CD4-positive, alpha-beta T cell treated with Interleukin-10 for 1 hour (primary cell): ENCODE measurements around the gene HERC4.
"Not testable (repeated sequence)": the region's sequence is repeated elsewhere in the genome, so short reads cannot be mapped to it uniquely, and the experiment has no call there.

ENCODE experiments used
- DNase-seq: peaks from one replicate; pipeline ENCODE4 v3.0.0-alpha.2; 2020

Gene HERC4

GRCh38 chr10:67955614-67956013 is 119.5 kb downstream of the HERC4 start:
- DNase-seq = no peak

GRCh38 chr10:67943917-67944316 is 131.2 kb downstream of the HERC4 start:
- no peak for DNase-seq

GRCh38 chr10:67936416-67936815 is 138.7 kb downstream of the HERC4 start:
- DNase-seq = no peak

- no peak for DNase-seq
Measured at GRCh38 chr10:67935223-67935622, 139.9 kb downstream of the HERC4 start.

- no peak for DNase-seq
Measured at GRCh38 chr10:67934336-67934735, 140.7 kb downstream of the HERC4 start.

GRCh38 chr10:67933199-67933598 is 141.9 kb downstream of the HERC4 start:
- no peak for DNase-seq

- no peak for DNase-seq
Measured at GRCh38 chr10:67926951-67927350, 148.1 kb downstream of the HERC4 start.

- DNase-seq = no peak
Measured at GRCh38 chr10:67925449-67926005, 149.6 kb downstream of the HERC4 start.

GRCh38 chr10:67924136-67924535 is 150.9 kb downstream of the HERC4 start:
- no peak for DNase-seq

- DNase-seq = no peak
Measured at GRCh38 chr10:67923551-67923950, 151.5 kb downstream of the HERC4 start.

- no peak for DNase-seq
Measured at GRCh38 chr10:67921065-67921464, 154.0 kb downstream of the HERC4 start.

- no peak for DNase-seq
Measured at GRCh38 chr10:67917679-67918078, 157.4 kb downstream of the HERC4 start.

GRCh38 chr10:67917169-67917568 is 157.9 kb downstream of the HERC4 start:
- no peak for DNase-seq

GRCh38 chr10:67914777-67915340 is 160.2 kb downstream of the HERC4 start:
- DNase-seq = no peak

GRCh38 chr10:67912331-67912946 is 162.6 kb downstream of the HERC4 start:
- DNase-seq = no peak

- DNase-seq = no peak
Measured at GRCh38 chr10:67903581-67903980, 171.5 kb downstream of the HERC4 start.

GRCh38 chr10:67893637-67894036 is 181.4 kb downstream of the HERC4 start:
- no peak for DNase-seq

GRCh38 chr10:67884842-67885670 is 190.0 kb downstream of the HERC4 start:
- DNase-seq = peak; percentile 81

GRCh38 chr10:67884313-67884841 is 190.7 kb downstream of the HERC4 start, which contains the start of gene SIRT1:
TSS of gene SIRT1 (plus strand) at chr10:67884656. CDS start at chr10:67884722, 66 bp downstream.
- peak; percentile 95 for DNase-seq

- no peak for DNase-seq
Measured at GRCh38 chr10:67883710-67884312, 191.3 kb downstream of the HERC4 start.

GRCh38 chr10:67878133-67878532 is 196.9 kb downstream of the HERC4 start:
- DNase-seq = no peak

GRCh38 chr10:67877421-67877820 is 197.7 kb downstream of the HERC4 start:
- not testable (repeated sequence) for DNase-seq
